ENCODE data around the gene ATP8B3.

The ATP8B3 gene

GRCh38 chr19:1774989-1775772, 36.9 kb downstream of the ATP8B3 start:
- H3K27me3 ChIP-seq (ENCODE audit: control insufficient read depth, insufficient read depth, low read length) = peaks cover 88% of the 10 kb centered on the region
- H3K9me3 ChIP-seq (ENCODE audit: control insufficient read depth, insufficient read depth, low read length) = peaks cover 5% of the 10 kb centered on the region; the same call in 1 of the 2 replicates
- no peak overlapping the region for H3K27ac ChIP-seq (ENCODE audit: low read depth, low read length)
- H3K4me3 ChIP-seq (ENCODE audit: low read depth, low read length) = peak overlapping the region; percentile 60
- no peaks in the 10 kb centered on the region for H3K4me1 ChIP-seq (ENCODE audit: control insufficient read depth, insufficient read depth, low read length)
- H3K9ac ChIP-seq (ENCODE audit: low read depth, low read length) = no peak overlapping the region
- no peaks in the 10 kb centered on the region for H3K36me3 ChIP-seq (ENCODE audit: control insufficient read depth, insufficient read depth, low read length)

- Histone ChIP-seq H3K9me3 (ENCODE audit: control insufficient read depth, insufficient read depth, low read length) (peaks cover 5% of the 10 kb centered on the region; the same call in 1 of the 2 replicates), H3K4me3 (ENCODE audit: low read depth, low read length) (no peak overlapping the region), H3K36me3 (ENCODE audit: control insufficient read depth, insufficient read depth, low read length) (no peaks in the 10 kb centered on the region), H3K27ac (ENCODE audit: low read depth, low read length) (no peak overlapping the region), H3K9ac (ENCODE audit: low read depth, low read length) (no peak overlapping the region), H3K27me3 (ENCODE audit: control insufficient read depth, insufficient read depth, low read length) (peaks cover 85% of the 10 kb centered on the region), H3K4me1 (ENCODE audit: control insufficient read depth, insufficient read depth, low read length) (no peaks in the 10 kb centered on the region)
These were observed 38.9 kb downstream of the ATP8B3 start for GRCh38 chr19:1773184-1773583.

- H3K27ac ChIP-seq (ENCODE audit: low read depth, low read length) = no peak overlapping the region
- H3K9ac ChIP-seq (ENCODE audit: low read depth, low read length) = no peak overlapping the region
- H3K9me3 ChIP-seq (ENCODE audit: control insufficient read depth, insufficient read depth, low read length) = peaks cover 5% of the 10 kb centered on the region; the same call in 1 of the 2 replicates
- H3K27me3 ChIP-seq (ENCODE audit: control insufficient read depth, insufficient read depth, low read length) = peaks cover 84% of the 10 kb centered on the region
- H3K4me3 ChIP-seq (ENCODE audit: low read depth, low read length) = no peak overlapping the region
- peaks cover 7% of the 10 kb centered on the region; the same call in 1 of the 2 replicates for H3K4me1 ChIP-seq (ENCODE audit: control insufficient read depth, insufficient read depth, low read length)
- no peaks in the 10 kb centered on the region for H3K36me3 ChIP-seq (ENCODE audit: control insufficient read depth, insufficient read depth, low read length)
These were observed 41.1 kb downstream of the ATP8B3 start for GRCh38 chr19:1770866-1771576.

GRCh38 chr19:1769645-1769985, 42.5 kb downstream of the ATP8B3 start:
- no peak overlapping the region for H3K4me3 ChIP-seq (ENCODE audit: low read depth, low read length)
- no peak overlapping the region for H3K27ac ChIP-seq (ENCODE audit: low read depth, low read length)
- H3K27me3 ChIP-seq (ENCODE audit: control insufficient read depth, insufficient read depth, low read length) = peaks cover 85% of the 10 kb centered on the region
- no peaks in the 10 kb centered on the region for H3K36me3 ChIP-seq (ENCODE audit: control insufficient read depth, insufficient read depth, low read length)
- peaks cover 5% of the 10 kb centered on the region; the same call in 1 of the 2 replicates for H3K9me3 ChIP-seq (ENCODE audit: control insufficient read depth, insufficient read depth, low read length)
- peaks cover 7% of the 10 kb centered on the region; the same call in 1 of the 2 replicates for H3K4me1 ChIP-seq (ENCODE audit: control insufficient read depth, insufficient read depth, low read length)
- H3K9ac ChIP-seq (ENCODE audit: low read depth, low read length) = no peak overlapping the region

- Histone ChIP-seq H3K27me3 (ENCODE audit: control insufficient read depth, insufficient read depth, low read length) (peaks cover 85% of the 10 kb centered on the region), H3K4me3 (ENCODE audit: low read depth, low read length) (no peak overlapping the region), H3K36me3 (ENCODE audit: control insufficient read depth, insufficient read depth, low read length) (no peaks in the 10 kb centered on the region), H3K9me3 (ENCODE audit: control insufficient read depth, insufficient read depth, low read length) (peaks cover 5% of the 10 kb centered on the region; the same call in 1 of the 2 replicates), H3K4me1 (ENCODE audit: control insufficient read depth, insufficient read depth, low read length) (peaks cover 7% of the 10 kb centered on the region; the same call in 1 of the 2 replicates), H3K9ac (ENCODE audit: low read depth, low read length) (no peak overlapping the region), H3K27ac (ENCODE audit: low read depth, low read length) (no peak overlapping the region)
These were observed 43.0 kb downstream of the ATP8B3 start for GRCh38 chr19:1768918-1769644.

- Histone ChIP-seq H3K4me3 (ENCODE audit: low read depth, low read length) (no peak overlapping the region), H3K9ac (ENCODE audit: low read depth, low read length) (no peak overlapping the region), H3K27ac (ENCODE audit: low read depth, low read length) (no peak overlapping the region), H3K4me1 (ENCODE audit: control insufficient read depth, insufficient read depth, low read length) (peaks cover 7% of the 10 kb centered on the region; the same call in 1 of the 2 replicates), H3K9me3 (ENCODE audit: control insufficient read depth, insufficient read depth, low read length) (peaks cover 5% of the 10 kb centered on the region; the same call in 1 of the 2 replicates), H3K36me3 (ENCODE audit: control insufficient read depth, insufficient read depth, low read length) (no peaks in the 10 kb centered on the region), H3K27me3 (ENCODE audit: control insufficient read depth, insufficient read depth, low read length) (peaks cover 85% of the 10 kb centered on the region)
These were observed 43.8 kb downstream of the ATP8B3 start for GRCh38 chr19:1768248-1768647.

- no peak overlapping the region for H3K4me3 ChIP-seq (ENCODE audit: low read depth, low read length)
- H3K9ac ChIP-seq (ENCODE audit: low read depth, low read length) = no peak overlapping the region
- peaks cover 89% of the 10 kb centered on the region for H3K27me3 ChIP-seq (ENCODE audit: control insufficient read depth, insufficient read depth, low read length)
These were observed 44.6 kb downstream of the ATP8B3 start for GRCh38 chr19:1767464-1767933.

GRCh38 chr19:1766800-1767352, 45.2 kb downstream of the ATP8B3 start:
- peaks cover 5% of the 10 kb centered on the region; the same call in 1 of the 2 replicates for H3K9me3 ChIP-seq (ENCODE audit: control insufficient read depth, insufficient read depth, low read length)
- peaks cover 95% of the 10 kb centered on the region for H3K27me3 ChIP-seq (ENCODE audit: control insufficient read depth, insufficient read depth, low read length)
- H3K4me1 ChIP-seq (ENCODE audit: control insufficient read depth, insufficient read depth, low read length) = peaks cover 7% of the 10 kb centered on the region; the same call in 1 of the 2 replicates
- H3K27ac ChIP-seq (ENCODE audit: low read depth, low read length) = no peak overlapping the region
- no peak overlapping the region for H3K9ac ChIP-seq (ENCODE audit: low read depth, low read length)
- no peaks in the 10 kb centered on the region for H3K36me3 ChIP-seq (ENCODE audit: control insufficient read depth, insufficient read depth, low read length)
- H3K4me3 ChIP-seq (ENCODE audit: low read depth, low read length) = no peak overlapping the region

More at GRCh38 chr19:1767464-1767933, 44.6 kb downstream of the ATP8B3 start:
- Histone ChIP-seq H3K9me3 (ENCODE audit: control insufficient read depth, insufficient read depth, low read length) (peaks cover 5% of the 10 kb centered on the region; the same call in 1 of the 2 replicates), H3K4me1 (ENCODE audit: control insufficient read depth, insufficient read depth, low read length) (peaks cover 7% of the 10 kb centered on the region; the same call in 1 of the 2 replicates), H3K27ac (ENCODE audit: low read depth, low read length) (no peak overlapping the region), H3K36me3 (ENCODE audit: control insufficient read depth, insufficient read depth, low read length) (no peaks in the 10 kb centered on the region)

- H3K9ac ChIP-seq (ENCODE audit: low read depth, low read length) = no peak overlapping the region
- no peak overlapping the region for H3K4me3 ChIP-seq (ENCODE audit: low read depth, low read length)
- peaks cover 97% of the 10 kb centered on the region for H3K27me3 ChIP-seq (ENCODE audit: control insufficient read depth, insufficient read depth, low read length)
- peaks cover 5% of the 10 kb centered on the region; the same call in 1 of the 2 replicates for H3K9me3 ChIP-seq (ENCODE audit: control insufficient read depth, insufficient read depth, low read length)
- H3K4me1 ChIP-seq (ENCODE audit: control insufficient read depth, insufficient read depth, low read length) = peaks cover 7% of the 10 kb centered on the region; the same call in 1 of the 2 replicates
- no peak overlapping the region for H3K27ac ChIP-seq (ENCODE audit: low read depth, low read length)
- no peaks in the 10 kb centered on the region for H3K36me3 ChIP-seq (ENCODE audit: control insufficient read depth, insufficient read depth, low read length)
These were observed 45.9 kb downstream of the ATP8B3 start for GRCh38 chr19:1765904-1766799.

Data from HUES48 (cell line).